ENCODE data around the gene TPST2. TPM values are rescaled to one million over a fixed set of nuclear protein-coding genes. Genes with fewer than 3 reads are reported as not detected.

The TPST2 gene
- total and polyA plus RNA-seq, 2 donors (not counting 3 experiments of a cell fraction or from before 2014, with no cell fraction given), result 49.4 to 121 TPM

GRCh38 chr22:26602127-26602526 is 12.2 kb upstream of the TPST2 start:
- FAIRE-seq (no peak), DNase-seq (ENCODE audit: low read depth, low spot score) (no peak)
- peaks cover 0 to 6% of the 10 kb centered on the region in 2 experiments for H3K27me3 ChIP-seq (ENCODE audit: control insufficient read depth in 2 of 2, insufficient read depth in 2 of 2, low read length in 2 of 2)
- no peak overlapping the region for H3K4me3 ChIP-seq (replicated peaks in 1 of 3; ENCODE audit: insufficient read depth in 1 of 3, low read depth in 1 of 3, low read length in 3 of 3)
- no peaks in the 10 kb centered on the region for H4K20me1 ChIP-seq (replicated peaks; ENCODE audit: control insufficient read depth, extremely low read depth, insufficient read depth, low read length)
- H3K36me3 ChIP-seq (ENCODE audit: control insufficient read depth in 2 of 2, extremely low read depth in 1 of 2, insufficient read depth in 2 of 2, low read length in 2 of 2), result no peaks in the 10 kb centered on the region
- POLR2A ChIA-PET, result interaction anchor here (0.6 kb wide), 1 partner anchor 1163 kb away, joined by 3 read pairs; no protein-coding TSS in a partner anchor
- H3K27ac ChIP-seq (ENCODE audit: insufficient read depth, low read depth, low read length), result no peak overlapping the region
- no peak overlapping the region for H3K4me2 ChIP-seq (ENCODE audit: insufficient read depth, low read length)
- no peak for TF ChIP-seq EZH2 (IDR thresholded peaks at IDR 0.05; ENCODE audit: borderline replicate concordance, low read depth, low read length, severe bottlenecking)
- TF ChIP-seq JUN (IDR thresholded peaks at IDR 0.05; ENCODE audit: borderline replicate concordance, insufficient read depth, insufficient read length, low read depth), result no peak
- no peak for TF ChIP-seq MAX (IDR thresholded peaks at IDR 0.05; ENCODE audit: insufficient read depth, insufficient read length)
- no peak for TF ChIP-seq MYC (IDR thresholded peaks at IDR 0.05; ENCODE audit: low read depth, low read length)
- H3K9me3 ChIP-seq (replicated peaks; ENCODE audit: control insufficient read depth, insufficient read depth, low read length), result no peaks in the 10 kb centered on the region
- H3K9ac ChIP-seq (replicated peaks; ENCODE audit: extremely low read depth, insufficient read depth, low read length), result no peak overlapping the region
- no peak overlapping the region for H2AFZ ChIP-seq (ENCODE audit: low read depth, low read length)
- H3K4me1 ChIP-seq (ENCODE audit: control insufficient read depth, extremely low read depth, insufficient read depth, low read length), result no peaks in the 10 kb centered on the region
- BruUV-seq (replicated peaks), result no TSS peak
- no peaks in the 10 kb centered on the region for H3K9me1 ChIP-seq (replicated peaks; ENCODE audit: control insufficient read depth, extremely low read depth, insufficient read depth, low read length)
- CTCF ChIA-PET, result interaction anchor here (0.7 kb wide), 1 partner anchor 13 kb away, joined by 3 read pairs; no protein-coding TSS in a partner anchor
- dilution Hi-C loops (cut with MboI; ENCODE audit: extremely low pct_ligation_motif_present, low sequenced_read_pairs) (no loop called here), intact Hi-C loops (cut with micrococcal nuclease) (no loop called here)
- no peaks in the 10 kb centered on the region for H3K79me2 ChIP-seq (ENCODE audit: control insufficient read depth, insufficient read depth, low read length)

DNA sequence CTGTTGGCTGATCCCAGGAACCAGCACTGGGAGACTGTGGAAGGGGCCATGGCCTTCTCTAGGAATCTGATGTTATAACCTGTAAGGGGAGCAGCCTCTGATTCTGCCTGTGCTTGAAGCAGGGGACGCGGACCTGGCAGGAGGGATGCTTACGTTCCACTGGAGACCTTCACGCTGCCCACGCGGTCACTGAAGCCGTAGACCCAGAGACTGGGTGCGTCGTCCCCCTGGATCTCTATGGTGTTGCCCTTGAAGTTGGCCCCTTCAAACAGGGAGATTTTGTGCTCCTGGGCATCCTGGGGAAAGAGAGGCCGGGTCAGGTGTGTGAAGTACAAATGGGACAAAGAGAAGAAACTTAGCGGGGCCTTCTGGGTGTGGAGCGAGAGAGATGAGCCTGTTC is 11.8 kb upstream of the TPST2 start:
- no peak overlapping the region for H2AFZ ChIP-seq (ENCODE audit: low read depth, low read length)
- no TSS peak for BruUV-seq (replicated peaks)
- DNase-seq (ENCODE audit: low read depth, low spot score), result no peak
- H3K4me1 ChIP-seq (ENCODE audit: control insufficient read depth, extremely low read depth, insufficient read depth, low read length), result no peaks in the 10 kb centered on the region
- H3K9ac ChIP-seq (replicated peaks; ENCODE audit: extremely low read depth, insufficient read depth, low read length), result no peak overlapping the region
- H3K4me3 ChIP-seq (replicated peaks in 1 of 3; ENCODE audit: insufficient read depth in 1 of 3, low read depth in 1 of 3, low read length in 3 of 3), result no peak overlapping the region
- TF ChIP-seq, protein P1, sequence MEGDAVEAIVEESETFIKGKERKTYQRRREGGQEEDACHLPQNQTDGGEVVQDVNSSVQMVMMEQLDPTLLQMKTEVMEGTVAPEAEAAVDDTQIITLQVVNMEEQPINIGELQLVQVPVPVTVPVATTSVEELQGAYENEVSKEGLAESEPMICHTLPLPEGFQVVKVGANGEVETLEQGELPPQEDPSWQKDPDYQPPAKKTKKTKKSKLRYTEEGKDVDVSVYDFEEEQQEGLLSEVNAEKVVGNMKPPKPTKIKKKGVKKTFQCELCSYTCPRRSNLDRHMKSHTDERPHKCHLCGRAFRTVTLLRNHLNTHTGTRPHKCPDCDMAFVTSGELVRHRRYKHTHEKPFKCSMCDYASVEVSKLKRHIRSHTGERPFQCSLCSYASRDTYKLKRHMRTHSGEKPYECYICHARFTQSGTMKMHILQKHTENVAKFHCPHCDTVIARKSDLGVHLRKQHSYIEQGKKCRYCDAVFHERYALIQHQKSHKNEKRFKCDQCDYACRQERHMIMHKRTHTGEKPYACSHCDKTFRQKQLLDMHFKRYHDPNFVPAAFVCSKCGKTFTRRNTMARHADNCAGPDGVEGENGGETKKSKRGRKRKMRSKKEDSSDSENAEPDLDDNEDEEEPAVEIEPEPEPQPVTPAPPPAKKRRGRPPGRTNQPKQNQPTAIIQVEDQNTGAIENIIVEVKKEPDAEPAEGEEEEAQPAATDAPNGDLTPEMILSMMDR (IDR thresholded peaks at IDR 0.05; ENCODE audit: extremely low read depth in 1 of 2, insufficient read depth in 1 of 2, low read depth in 1 of 2, low read length in 2 of 2), result no peak
- no peak for TF ChIP-seq POLR2AphosphoS5 (IDR thresholded peaks at IDR 0.05; ENCODE audit: insufficient read depth, low read depth, low read length)
- no peak for TF ChIP-seq MYC (IDR thresholded peaks at IDR 0.05; ENCODE audit: low read depth, low read length)
- no peak for TF ChIP-seq JUN (IDR thresholded peaks at IDR 0.05; ENCODE audit: borderline replicate concordance, insufficient read depth, insufficient read length, low read depth)
- no peak for TF ChIP-seq FOS (IDR thresholded peaks at IDR 0.05; ENCODE audit: borderline replicate concordance, insufficient read depth, low read length)
- no peak for TF ChIP-seq GATA2 (IDR thresholded peaks at IDR 0.05; ENCODE audit: insufficient read depth, insufficient read length, low read depth, low read length)
- no peak for TF ChIP-seq MAX (IDR thresholded peaks at IDR 0.05; ENCODE audit: insufficient read depth, insufficient read length)
- no peak for TF ChIP-seq EZH2 (IDR thresholded peaks at IDR 0.05; ENCODE audit: borderline replicate concordance, low read depth, low read length, severe bottlenecking)
- no peak for TF ChIP-seq POLR2A (IDR thresholded peaks at IDR 0.05; ENCODE audit: low read depth, low read length)
- H3K36me3 ChIP-seq (ENCODE audit: control insufficient read depth in 2 of 2, extremely low read depth in 1 of 2, insufficient read depth in 2 of 2, low read length in 2 of 2), result no peaks in the 10 kb centered on the region
- H3K9me1 ChIP-seq (replicated peaks; ENCODE audit: control insufficient read depth, extremely low read depth, insufficient read depth, low read length), result no peaks in the 10 kb centered on the region
- intact Hi-C loops (cut with micrococcal nuclease) (no loop called here), dilution Hi-C loops (cut with MboI; ENCODE audit: extremely low pct_ligation_motif_present, low sequenced_read_pairs) (no loop called here)
- no peak for FAIRE-seq
- peaks cover 0 to 6% of the 10 kb centered on the region in 2 experiments for H3K27me3 ChIP-seq (ENCODE audit: control insufficient read depth in 2 of 2, insufficient read depth in 2 of 2, low read length in 2 of 2)
- no peaks in the 10 kb centered on the region for H3K9me3 ChIP-seq (replicated peaks; ENCODE audit: control insufficient read depth, insufficient read depth, low read length)
- no peak overlapping the region for H3K27ac ChIP-seq (ENCODE audit: insufficient read depth, low read depth, low read length)
- H3K4me2 ChIP-seq (ENCODE audit: insufficient read depth, low read length), result no peak overlapping the region
- ChIA-PET POLR2A (no interaction called here), CTCF (interaction anchor here (0.7 kb wide), 1 partner anchor 12 kb away, joined by 3 read pairs; no protein-coding TSS in a partner anchor)
- no peaks in the 10 kb centered on the region for H4K20me1 ChIP-seq (replicated peaks; ENCODE audit: control insufficient read depth, extremely low read depth, insufficient read depth, low read length)
- no peaks in the 10 kb centered on the region for H3K79me2 ChIP-seq (ENCODE audit: control insufficient read depth, insufficient read depth, low read length)
